Measurements from ENCODE around the gene ZNF664.

The ZNF664 gene

GRCh38 chr12:123952037-123952436 lies 21.0 kb upstream of the ZNF664 start:
- TF ChIP-seq CTCF (IDR thresholded peaks at IDR 0.05; ENCODE audit: insufficient read depth, low read length, poor library complexity, severe bottlenecking): no peak
- Histone ChIP-seq H3K4me3 (replicated peaks; ENCODE audit: low read depth, low read length) (no peak overlapping the region), H3K27me3 (replicated peaks; ENCODE audit: control insufficient read depth, insufficient read depth, low read length) (no peaks in the 10 kb centered on the region), H3K36me3 (ENCODE audit: control insufficient read depth, insufficient read depth, low read length) (no peaks in the 10 kb centered on the region)
- no peak for DNase-seq (ENCODE audit: extremely low read depth, insufficient read length)

- no peak overlapping the region for H3K4me3 ChIP-seq (replicated peaks; ENCODE audit: low read depth, low read length)
- DNase-seq (ENCODE audit: extremely low read depth, insufficient read length): no peak
- no peaks in the 10 kb centered on the region for H3K36me3 ChIP-seq (ENCODE audit: control insufficient read depth, insufficient read depth, low read length)
- no peak for TF ChIP-seq CTCF (IDR thresholded peaks at IDR 0.05; ENCODE audit: insufficient read depth, low read length, poor library complexity, severe bottlenecking)
- no peaks in the 10 kb centered on the region for H3K27me3 ChIP-seq (replicated peaks; ENCODE audit: control insufficient read depth, insufficient read depth, low read length)
Measured at GRCh38 chr12:123954647-123955350, 18.2 kb upstream of the ZNF664 start.

GRCh38 chr12:123956249-123956648 lies 16.8 kb upstream of the ZNF664 start:
- no peak for DNase-seq (ENCODE audit: extremely low read depth, insufficient read length)
- no peak for TF ChIP-seq CTCF (IDR thresholded peaks at IDR 0.05; ENCODE audit: insufficient read depth, low read length, poor library complexity, severe bottlenecking)
- H3K4me3 ChIP-seq (replicated peaks; ENCODE audit: low read depth, low read length): no peak overlapping the region
- no peaks in the 10 kb centered on the region for H3K36me3 ChIP-seq (ENCODE audit: control insufficient read depth, insufficient read depth, low read length)
- no peaks in the 10 kb centered on the region for H3K27me3 ChIP-seq (replicated peaks; ENCODE audit: control insufficient read depth, insufficient read depth, low read length)

GRCh38 chr12:123957196-123957595 lies 15.8 kb upstream of the ZNF664 start:
- Histone ChIP-seq H3K4me3 (replicated peaks; ENCODE audit: low read depth, low read length) (no peak overlapping the region), H3K27me3 (replicated peaks; ENCODE audit: control insufficient read depth, insufficient read depth, low read length) (no peaks in the 10 kb centered on the region), H3K36me3 (ENCODE audit: control insufficient read depth, insufficient read depth, low read length) (no peaks in the 10 kb centered on the region)
- TF ChIP-seq CTCF (IDR thresholded peaks at IDR 0.05; ENCODE audit: insufficient read depth, low read length, poor library complexity, severe bottlenecking): no peak
- no peak for DNase-seq (ENCODE audit: extremely low read depth, insufficient read length)

- DNase-seq (ENCODE audit: extremely low read depth, insufficient read length): no peak
- no peaks in the 10 kb centered on the region for H3K36me3 ChIP-seq (ENCODE audit: control insufficient read depth, insufficient read depth, low read length)
- no peaks in the 10 kb centered on the region for H3K27me3 ChIP-seq (replicated peaks; ENCODE audit: control insufficient read depth, insufficient read depth, low read length)
- no peak for TF ChIP-seq CTCF (IDR thresholded peaks at IDR 0.05; ENCODE audit: insufficient read depth, low read length, poor library complexity, severe bottlenecking)
- no peak overlapping the region for H3K4me3 ChIP-seq (replicated peaks; ENCODE audit: low read depth, low read length)
Measured at GRCh38 chr12:123958462-123958861, 14.6 kb upstream of the ZNF664 start.

GRCh38 chr12:123958876-123959275 lies 14.1 kb upstream of the ZNF664 start:
- no peak overlapping the region for H3K4me3 ChIP-seq (replicated peaks; ENCODE audit: low read depth, low read length)
- H3K36me3 ChIP-seq (ENCODE audit: control insufficient read depth, insufficient read depth, low read length): no peaks in the 10 kb centered on the region
- DNase-seq (ENCODE audit: extremely low read depth, insufficient read length): no peak
- H3K27me3 ChIP-seq (replicated peaks; ENCODE audit: control insufficient read depth, insufficient read depth, low read length): no peaks in the 10 kb centered on the region
- no peak for TF ChIP-seq CTCF (IDR thresholded peaks at IDR 0.05; ENCODE audit: insufficient read depth, low read length, poor library complexity, severe bottlenecking)

Measured in GM06990 (cell line).